Measurements from ENCODE around the gene PRUNE1.

The PRUNE1 gene

GRCh38 chr1:151026460-151026859 is 18.2 kb downstream of the PRUNE1 start:
- Histone ChIP-seq H3K36me3 (replicated peaks; ENCODE audit: insufficient read depth, low read length) (no peaks in the 10 kb centered on the region; the same call in 1 of the 2 replicates), H3K27me3 (replicated peaks; ENCODE audit: insufficient read depth, low read length) (no peaks in the 10 kb centered on the region), H3K4me3 (ENCODE audit: low read length) (no peak overlapping the region), H3K79me2 (ENCODE audit: low read length) (no peaks in the 10 kb centered on the region), H3K9me3 (replicated peaks; ENCODE audit: insufficient read depth, low read length) (no peaks in the 10 kb centered on the region), H4K20me1 (ENCODE audit: insufficient read depth, low read length) (no peaks in the 10 kb centered on the region), H3K9me2 (replicated peaks; ENCODE audit: insufficient read depth, low read length) (no peaks in the 10 kb centered on the region), H2AFZ (ENCODE audit: low read length) (no peak overlapping the region), H3K9ac (ENCODE audit: low read length) (no peak overlapping the region), H3K27ac (ENCODE audit: low read length) (no peak overlapping the region), H3K4me2 (ENCODE audit: low read depth, low read length) (no peak overlapping the region), H3F3A (ENCODE audit: insufficient read depth, low read length) (no peaks in the 10 kb centered on the region), H3K4me1 (ENCODE audit: low read length) (no peaks in the 10 kb centered on the region)
- TF ChIP-seq CTCF (IDR thresholded peaks at IDR 0.05; ENCODE audit: low read length) (no peak), EZH2 (optimal IDR thresholded peaks at IDR 0.05; ENCODE audit: low read depth, low read length) (no peak), EZH2phosphoT487 (IDR thresholded peaks at IDR 0.05; ENCODE audit: low read length) (no peak)
- DNase-seq = no peak

GRCh38 chr1:151032164-151032563 is 23.9 kb downstream of the PRUNE1 start:
- H3K27me3 ChIP-seq (replicated peaks; ENCODE audit: insufficient read depth, low read length) = no peaks in the 10 kb centered on the region
- H2AFZ ChIP-seq (ENCODE audit: low read length) = no peak overlapping the region
- H3K9me2 ChIP-seq (replicated peaks; ENCODE audit: insufficient read depth, low read length) = no peaks in the 10 kb centered on the region
- no peak for TF ChIP-seq EZH2phosphoT487 (IDR thresholded peaks at IDR 0.05; ENCODE audit: low read length)
- no peak for TF ChIP-seq CTCF (IDR thresholded peaks at IDR 0.05; ENCODE audit: low read length)
- no peak overlapping the region for H3K4me2 ChIP-seq (ENCODE audit: low read depth, low read length)
- no peaks in the 10 kb centered on the region for H3K4me1 ChIP-seq (ENCODE audit: low read length)
- no peaks in the 10 kb centered on the region for H3K79me2 ChIP-seq (ENCODE audit: low read length)
- no peaks in the 10 kb centered on the region for H4K20me1 ChIP-seq (ENCODE audit: insufficient read depth, low read length)
- no peaks in the 10 kb centered on the region for H3F3A ChIP-seq (ENCODE audit: insufficient read depth, low read length)
- no peaks in the 10 kb centered on the region for H3K9me3 ChIP-seq (replicated peaks; ENCODE audit: insufficient read depth, low read length)
- H3K9ac ChIP-seq (ENCODE audit: low read length) = no peak overlapping the region
- no peaks in the 10 kb centered on the region; the same call in 1 of the 2 replicates for H3K36me3 ChIP-seq (replicated peaks; ENCODE audit: insufficient read depth, low read length)
- no peak overlapping the region for H3K27ac ChIP-seq (ENCODE audit: low read length)
- no peak overlapping the region for H3K4me3 ChIP-seq (ENCODE audit: low read length)
- DNase-seq = no peak

DNA sequence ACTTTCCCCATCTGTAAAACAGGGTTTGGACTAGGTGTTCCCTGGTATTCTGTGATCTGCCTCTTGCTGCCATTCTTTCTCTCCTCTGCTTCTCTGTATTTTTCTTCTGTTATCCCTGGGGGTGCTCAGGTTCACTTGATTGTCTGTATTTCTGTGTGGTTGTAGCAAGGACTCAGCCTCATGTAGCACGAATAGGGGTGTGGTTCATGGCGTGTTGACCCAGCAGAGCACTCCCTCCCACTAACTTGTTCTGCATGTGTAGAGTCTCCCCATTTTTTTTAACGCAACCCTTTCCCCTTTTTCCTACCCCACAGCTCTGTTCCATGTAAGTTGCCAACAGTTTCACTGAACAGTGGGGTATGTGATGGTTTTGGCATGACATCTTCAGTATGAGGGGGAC is 26.9 kb downstream of the PRUNE1 start:
- TF ChIP-seq EZH2phosphoT487 (IDR thresholded peaks at IDR 0.05; ENCODE audit: low read length) = no peak
- no peak for TF ChIP-seq EZH2 (optimal IDR thresholded peaks at IDR 0.05; ENCODE audit: low read depth, low read length)
- TF ChIP-seq CTCF (IDR thresholded peaks at IDR 0.05; ENCODE audit: low read length) = no peak
- Histone ChIP-seq H3K9me2 (replicated peaks; ENCODE audit: insufficient read depth, low read length) (no peaks in the 10 kb centered on the region), H3K9ac (ENCODE audit: low read length) (no peak overlapping the region), H3K4me1 (ENCODE audit: low read length) (no peaks in the 10 kb centered on the region), H3K9me3 (replicated peaks; ENCODE audit: insufficient read depth, low read length) (no peaks in the 10 kb centered on the region), H3K27ac (ENCODE audit: low read length) (no peak overlapping the region), H2AFZ (ENCODE audit: low read length) (no peak overlapping the region), H4K20me1 (ENCODE audit: insufficient read depth, low read length) (no peaks in the 10 kb centered on the region), H3K79me2 (ENCODE audit: low read length) (no peaks in the 10 kb centered on the region), H3K4me3 (ENCODE audit: low read length) (no peak overlapping the region), H3K27me3 (replicated peaks; ENCODE audit: insufficient read depth, low read length) (no peaks in the 10 kb centered on the region), H3F3A (ENCODE audit: insufficient read depth, low read length) (no peaks in the 10 kb centered on the region), H3K36me3 (replicated peaks; ENCODE audit: insufficient read depth, low read length) (no peaks in the 10 kb centered on the region), H3K4me2 (ENCODE audit: low read depth, low read length) (no peak overlapping the region)
- DNase-seq = no peak
